Measurements from ENCODE around the gene TOP3B. TPM values are rescaled to one million over a fixed set of nuclear protein-coding genes. Genes with fewer than 3 reads are reported as not detected.

The TOP3B gene
- total and polyA plus RNA-seq, 9 of the 15 experiments (the other 6 are each of a cell fraction or from before 2014, with no cell fraction given): 3.0 to 188 (median 112) TPM

- peak in 1 of 2 experiments; percentile 97 for TF ChIP-seq E2F6 (IDR thresholded peaks at IDR 0.05; ENCODE audit: borderline replicate concordance in 1 of 2, extremely low read depth in 1 of 2, insufficient read depth in 1 of 2, insufficient read length in 1 of 2, low read depth in 1 of 2, low read length in 1 of 2, poor library complexity in 1 of 2, severe bottlenecking in 1 of 2)
- no peak for TF ChIP-seq NFATC3 (IDR thresholded peaks at IDR 0.05)
- peak; percentile 100 for TF ChIP-seq SMC3 (conservative IDR thresholded peaks at IDR 0.05; ENCODE audit: insufficient read depth, low read depth, low read length)
- TF ChIP-seq ATF2 (CRISPR knock-in tag; IDR thresholded peaks at IDR 0.05): no peak
- peak; percentile 97 for TF ChIP-seq RBBP5 (IDR thresholded peaks at IDR 0.05; ENCODE audit: borderline replicate concordance, insufficient read depth, low read length, poor library complexity, severe bottlenecking)
- no peak for TF ChIP-seq RB1 (IDR thresholded peaks at IDR 0.05; ENCODE audit: low read depth)
- TF ChIP-seq SIX5 (IDR thresholded peaks at IDR 0.05; ENCODE audit: borderline replicate concordance in 1 of 2, insufficient read depth in 1 of 2, low read depth in 1 of 2, low read length in 2 of 2): peak in 1 of 2 experiments; percentile 2; a peak in 1 of 4 replicates
- peak; percentile 70 for TF ChIP-seq CEBPZ (IDR thresholded peaks at IDR 0.05; ENCODE audit: borderline replicate concordance, low read depth, low read length)
- TF ChIP-seq MYC (IDR thresholded peaks at IDR 0.05; ENCODE audit: low read depth, low read length): peak; percentile 87
- no peak for TF ChIP-seq MYC (CRISPR knock-in tag; IDR thresholded peaks at IDR 0.05; ENCODE audit: borderline replicate concordance, low read depth)
- TF ChIP-seq CHD2 (IDR thresholded peaks at IDR 0.05; ENCODE audit: low read depth, low read length): peak; percentile 46
- TF ChIP-seq ZNF217 (CRISPR knock-in tag; IDR thresholded peaks at IDR 0.05): no peak
- TF ChIP-seq DPF2 (IDR thresholded peaks at IDR 0.05): no peak
- peak; percentile 45 to 88; a peak in 3 of 4 replicates for TF ChIP-seq RCOR1 (IDR thresholded peaks at IDR 0.05; ENCODE audit: borderline replicate concordance in 1 of 2, low read depth in 2 of 2, low read length in 2 of 2)
- TF ChIP-seq KLF13 (tag; IDR thresholded peaks at IDR 0.05; ENCODE audit: borderline replicate concordance, low read depth): peak; percentile 100
- TF ChIP-seq SNRNP70 (optimal IDR thresholded peaks at IDR 0.05; ENCODE audit: low read depth, low read length): no peak
- TF ChIP-seq BRD4 (IDR thresholded peaks at IDR 0.05): peak; percentile 84
- TF ChIP-seq BHLHE40 (IDR thresholded peaks at IDR 0.05; ENCODE audit: low read length): peak; percentile 66
- no peak for TF ChIP-seq PTBP1 (IDR thresholded peaks at IDR 0.05; ENCODE audit: low read depth, low read length)
Measured at GRCh38 chr22:21952586-21953571, 29.7 kb downstream of the TOP3B start, which contains the start of gene PPM1F (continued).
